GM19240 (cell line): Measurements from ENCODE around the gene GPC4.
"Not testable (repeated sequence)": the region's sequence is repeated elsewhere in the genome, so short reads cannot be mapped to it uniquely, and the experiment has no call there.

Experiments used
- DNase-seq: peaks from one replicate; pipeline ENCODE4 v3.0.0; 2011; ENCODE audit warnings: low spot score; ENCODE audit not compliant: insufficient read length

GPC4 gene

DNA sequence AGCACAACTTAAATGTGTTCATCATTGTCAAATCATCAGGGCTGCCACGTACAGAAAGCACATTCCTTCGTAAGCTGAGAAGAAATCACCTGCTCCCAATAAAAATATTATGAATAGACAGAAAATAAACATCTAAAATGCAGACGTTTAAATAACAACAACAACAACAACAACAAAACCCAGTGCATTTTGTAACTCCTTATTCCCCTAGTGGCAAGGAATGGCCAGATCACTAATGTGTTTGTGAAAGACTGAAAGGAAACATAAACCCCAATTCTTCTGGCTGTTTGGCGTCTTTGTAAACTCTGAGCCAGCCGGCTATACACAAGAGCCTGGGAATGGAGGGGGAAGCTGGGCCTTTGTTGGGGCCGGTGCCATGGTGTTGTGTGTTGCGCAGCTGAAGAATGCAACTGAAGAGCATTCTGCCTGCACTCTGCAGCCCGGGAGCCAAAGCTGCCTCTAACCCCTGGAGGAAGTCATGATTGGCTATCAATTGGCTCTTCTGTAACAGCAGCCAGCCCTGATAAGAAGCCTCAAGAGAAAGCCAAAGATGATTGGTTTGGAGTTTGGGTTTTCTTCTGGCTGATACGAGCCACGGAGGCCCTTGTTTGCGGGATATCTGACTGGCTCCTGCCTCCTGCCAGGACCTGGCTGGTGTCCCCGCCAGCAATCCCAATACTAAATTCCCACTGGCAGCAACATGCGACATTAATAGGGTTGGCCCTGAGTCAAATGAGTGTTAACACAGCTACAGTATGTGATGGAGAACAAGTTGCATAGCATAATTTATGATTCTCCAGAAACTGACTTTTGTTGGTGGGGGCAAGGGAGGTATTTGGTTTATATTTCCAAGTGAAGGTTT, 107.4 kb downstream of the GPC4 start:
- no peak for DNase-seq

DNA sequence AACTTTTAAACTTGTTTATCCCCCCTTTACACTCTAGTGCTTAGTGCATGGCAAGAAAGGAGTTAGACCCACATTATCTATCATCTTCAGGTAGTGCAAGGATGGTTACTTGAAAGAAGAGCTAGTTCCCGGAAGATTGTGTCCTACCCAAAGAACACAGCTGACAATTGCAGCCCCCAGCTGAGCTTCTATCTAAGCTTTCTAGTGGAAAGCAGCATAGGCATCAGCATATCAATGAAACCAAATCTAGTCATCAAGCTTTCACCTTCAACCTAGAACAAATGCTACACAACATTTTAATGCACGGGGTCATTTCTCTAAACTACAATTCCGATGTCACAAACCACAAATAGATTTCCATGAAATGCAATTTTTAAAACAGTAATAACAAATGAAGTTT, 108.2 kb downstream of the GPC4 start:
- DNase-seq = no peak

DNA sequence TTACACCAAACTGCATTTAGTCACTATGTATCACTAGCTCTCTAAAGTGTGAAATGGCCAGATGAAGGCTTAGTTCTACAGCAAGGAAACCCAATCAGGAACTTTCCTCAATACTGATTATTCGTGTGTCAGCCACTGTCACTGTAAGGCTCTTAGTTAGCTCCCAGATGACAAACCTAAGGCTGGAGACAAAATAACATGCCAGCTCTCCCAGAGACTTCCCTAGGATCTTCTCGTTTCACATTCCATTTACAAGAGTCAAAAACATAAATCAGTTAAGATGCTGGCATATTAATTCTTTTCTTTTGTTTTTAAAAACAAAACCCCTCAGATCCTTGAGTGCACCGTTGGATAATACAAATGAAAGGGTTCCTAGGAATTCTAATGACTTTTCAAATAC, 109.0 kb downstream of the GPC4 start:
- no peak for DNase-seq

GRCh38 chrX:133305348-133305747, 109.9 kb downstream of the GPC4 start:
- DNase-seq = no peak

DNA sequence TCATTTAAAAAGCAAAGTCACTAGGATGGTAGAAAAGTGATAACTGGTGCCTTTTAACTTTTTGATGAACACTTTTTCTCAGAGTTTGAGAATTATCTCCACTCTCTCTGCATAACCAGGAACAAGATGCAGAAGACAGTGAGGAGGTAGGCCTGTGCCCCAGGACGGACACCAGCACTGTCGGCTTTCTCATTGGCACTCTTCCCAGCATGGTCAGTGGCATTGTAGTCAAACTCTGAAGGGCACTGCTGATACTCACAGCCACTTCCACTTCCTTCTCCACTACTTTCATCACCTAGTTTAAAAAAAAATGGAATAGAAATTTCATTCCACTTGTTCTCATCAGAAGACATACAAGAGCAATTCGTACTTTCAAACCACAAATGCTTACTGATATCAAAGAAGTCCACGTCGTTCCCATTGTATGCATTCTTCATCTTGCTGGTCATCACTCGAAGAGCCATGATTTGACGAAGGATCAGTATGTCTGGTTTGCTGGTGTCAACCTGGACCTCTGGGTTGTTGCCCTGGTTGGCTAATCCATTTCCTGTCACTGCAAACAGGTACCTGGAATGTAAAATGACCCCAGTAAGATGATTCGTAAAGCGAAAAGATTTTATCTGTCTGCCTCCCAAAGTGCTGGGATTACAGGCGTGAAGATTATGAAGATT, 112.4 kb downstream of the GPC4 start:
- DNase-seq = no peak

DNA sequence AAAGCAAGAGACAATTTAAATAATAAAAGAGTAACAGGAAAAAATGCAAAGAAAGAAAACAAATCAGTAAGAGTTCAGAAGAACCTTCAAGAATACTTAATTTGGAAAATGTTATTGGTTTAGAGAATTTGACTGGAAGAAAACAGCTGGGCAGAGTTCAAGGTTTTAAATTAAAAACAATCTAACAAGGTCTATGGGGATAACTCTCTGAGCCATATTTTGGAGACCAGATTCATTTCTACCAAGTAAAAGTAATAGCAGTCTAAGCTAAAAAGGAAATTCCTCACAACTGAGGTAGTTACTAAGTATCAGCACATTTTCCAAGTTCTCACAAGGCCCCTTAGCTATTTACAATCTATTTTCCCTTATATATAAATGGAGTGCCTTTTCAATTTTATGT, 114.7 kb downstream of the GPC4 start:
- DNase-seq = no peak

DNA sequence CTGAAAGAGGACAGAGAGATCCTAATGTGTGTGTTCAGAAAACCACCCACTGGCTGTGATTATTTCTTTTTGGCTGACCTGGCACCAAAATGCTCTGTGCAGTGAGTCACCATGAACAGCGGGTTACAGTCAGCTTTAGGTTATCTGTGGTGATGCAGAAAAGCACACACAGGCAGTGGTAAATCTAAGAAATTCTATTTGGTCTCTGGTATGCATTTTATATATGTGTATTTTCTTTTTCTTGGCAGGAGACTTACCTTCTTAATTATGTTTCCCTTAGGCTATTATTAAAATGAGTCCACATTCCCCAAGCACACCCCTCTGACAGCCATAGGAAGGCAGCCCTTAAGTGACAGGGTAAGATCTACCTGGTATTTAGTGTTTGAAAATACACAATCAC, 118.0 kb downstream of the GPC4 start:
- DNase-seq = no peak

GRCh38 chrX:133294126-133294525, 121.2 kb downstream of the GPC4 start:
- no peak for DNase-seq

DNA sequence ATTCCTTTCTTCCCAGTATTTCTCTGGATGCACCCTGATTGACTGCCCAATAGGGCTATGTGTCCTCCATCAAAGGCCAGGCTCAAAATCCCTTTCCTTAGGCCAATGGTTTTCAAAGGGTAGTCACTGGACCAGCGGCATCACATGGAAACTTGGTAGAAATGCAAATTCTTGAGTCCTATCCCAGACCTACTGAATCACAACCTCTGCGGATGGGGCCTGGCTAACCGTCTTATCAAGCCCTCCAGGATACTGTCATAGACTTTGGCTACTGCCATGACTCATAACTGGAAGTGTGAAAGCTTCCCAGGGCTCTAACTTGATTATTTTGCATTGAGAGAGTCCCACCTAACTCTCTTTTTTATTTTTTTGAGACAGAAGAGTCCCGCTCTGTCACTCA, 125.2 kb downstream of the GPC4 start:
- no peak for DNase-seq

GRCh38 chrX:133287860-133288259, 127.4 kb downstream of the GPC4 start:
- DNase-seq = no peak

DNA sequence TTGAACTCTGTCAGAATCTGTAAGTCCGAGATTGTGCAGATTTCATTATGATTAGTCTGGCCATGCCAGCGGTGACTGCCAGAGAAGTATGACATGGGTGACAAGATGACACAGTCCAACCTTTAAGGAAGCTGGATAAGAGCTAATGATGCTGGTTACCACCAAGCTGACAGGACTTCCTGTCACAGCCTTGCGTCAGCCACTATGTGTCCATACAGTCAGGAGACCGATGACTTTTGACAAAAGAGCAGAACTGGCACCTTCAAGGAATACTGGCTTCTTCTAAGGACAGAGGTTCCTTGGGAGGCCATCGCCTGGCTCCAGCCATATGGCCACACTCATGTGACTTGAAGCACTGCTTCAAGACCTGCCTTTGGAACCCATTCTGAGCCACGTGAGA, 129.9 kb downstream of the GPC4 start:
- DNase-seq = no peak

DNA sequence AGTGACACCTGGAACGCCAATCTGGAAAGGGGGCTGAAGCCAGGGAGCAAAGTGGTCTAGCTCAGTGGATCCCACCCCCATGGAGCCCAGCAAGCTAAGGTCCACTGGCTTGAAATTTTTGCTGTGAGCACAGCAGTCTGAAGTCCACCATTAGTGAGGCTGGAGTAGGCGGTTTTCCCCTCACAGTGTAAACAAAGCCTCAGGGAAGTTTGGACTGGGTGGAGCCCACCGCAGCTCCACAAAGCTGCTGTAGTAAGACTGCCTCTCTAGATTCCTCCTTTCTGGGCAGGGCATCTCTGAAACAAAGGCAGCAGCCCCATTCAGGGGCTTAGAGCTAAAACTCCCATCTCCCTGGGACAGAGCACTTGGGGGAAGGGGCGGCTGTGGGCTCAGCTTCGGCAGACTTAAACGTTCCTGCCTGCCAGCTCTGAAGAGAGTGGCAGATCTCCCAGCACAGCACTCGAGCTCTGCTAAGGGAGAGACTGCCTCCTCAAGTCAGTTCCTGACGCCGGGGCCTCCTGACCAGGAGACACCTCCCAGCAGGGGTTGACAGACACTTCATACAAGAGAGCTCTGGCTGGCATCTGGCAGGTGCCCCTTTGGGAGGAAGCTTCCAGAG, 136.1 kb downstream of the GPC4 start:
- DNase-seq = not testable (repeated sequence)

DNA sequence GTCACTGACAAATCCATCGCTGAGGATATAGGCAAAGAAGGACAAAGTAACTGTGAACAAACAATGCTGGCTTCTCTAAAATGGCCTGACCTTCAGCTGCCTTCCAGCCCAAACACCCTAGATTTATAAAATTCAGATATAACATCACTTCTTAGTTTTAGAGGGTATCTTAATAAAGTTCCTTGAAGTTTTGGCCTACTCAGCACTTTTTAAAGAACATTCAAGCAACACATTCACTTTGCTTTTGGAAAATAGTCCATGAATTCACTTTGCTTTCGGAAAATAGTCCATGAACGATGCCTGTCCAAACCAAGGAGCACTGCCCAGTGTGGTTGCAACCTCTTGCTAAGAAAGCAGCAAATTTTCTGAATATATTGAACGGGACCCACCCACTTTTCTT, 142.1 kb downstream of the GPC4 start:
- DNase-seq = no peak

GRCh38 chrX:133269168-133269567, 146.1 kb downstream of the GPC4 start:
- DNase-seq = no peak

DNA sequence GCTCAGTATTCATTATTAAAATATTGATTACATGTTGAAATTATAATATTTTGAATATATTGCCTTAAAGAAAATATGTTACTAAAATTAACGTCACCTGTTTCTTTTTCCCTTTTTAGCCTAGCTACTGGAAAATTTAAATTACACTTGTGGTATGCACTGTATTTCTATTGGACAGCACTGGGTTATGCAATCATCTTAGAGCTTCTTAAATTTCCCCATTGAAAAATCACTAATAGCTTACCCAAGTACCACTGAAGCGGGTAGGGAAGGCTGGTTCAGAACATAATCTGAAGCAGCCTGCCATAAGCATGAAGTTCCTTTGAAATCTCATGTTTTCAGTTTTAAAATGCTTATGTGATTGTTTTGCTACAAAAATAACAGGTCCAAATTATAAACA, 147.7 kb downstream of the GPC4 start:
- DNase-seq = no peak

GRCh38 chrX:133265331-133265730, 150.0 kb downstream of the GPC4 start:
- no peak for DNase-seq

GRCh38 chrX:133258481-133258880, 156.8 kb downstream of the GPC4 start:
- DNase-seq = no peak

DNA sequence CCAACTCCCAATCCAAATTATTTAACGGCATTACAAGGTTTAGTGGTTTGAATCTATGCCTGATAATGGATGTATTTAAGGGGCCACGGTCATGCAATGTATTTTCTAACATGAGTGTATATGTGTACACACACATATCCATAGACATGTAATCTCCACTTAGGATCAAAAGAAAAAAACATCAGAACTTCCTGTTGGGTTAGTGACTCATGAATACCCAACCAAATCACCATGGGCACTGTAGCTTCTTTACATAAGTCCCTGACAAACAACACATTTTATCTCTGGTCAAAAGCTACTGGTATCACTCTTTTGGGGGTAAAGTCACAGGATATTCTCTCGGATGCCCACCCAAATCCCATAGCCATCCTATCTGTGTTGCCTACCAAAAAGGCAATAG, 160.6 kb downstream of the GPC4 start:
- DNase-seq = no peak

GRCh38 chrX:133251204-133251603, 164.1 kb downstream of the GPC4 start:
- no peak for DNase-seq

GRCh38 chrX:133250184-133251100, 164.8 kb downstream of the GPC4 start:
- no peak for DNase-seq
